HepG2 (cell line): ENCODE measurements around the gene SLC45A2. TPM values are rescaled to one million over a fixed set of nuclear protein-coding genes. Genes with fewer than 3 reads are reported as not detected.
A peak's percentile ranks its signal among the peaks of the same experiment; 100 is the strongest.
"Not testable (repeated sequence)": the region's sequence is repeated elsewhere in the genome, so short reads cannot be mapped to it uniquely, and the experiment has no call there.

Experiments used
- ATAC-seq: fragments of 200-7000 bp; cut with Tn5 transposase; 3 replicates; pipeline ENCODE4 v1.9.1; 2020; ENCODE audit warnings: mild to moderate bottlenecking, moderate library complexity
- BruUV-seq: library from RNA; stranded (reverse); fragments of 400-500 nt; replicated peaks from 2 replicates; lab custom pipeline; 2021; lab: Mats Ljungman, UMichigan
- CTCF ChIA-PET: fragments of 300-600 bp; formaldehyde crosslinking; extraction: SDS; loops from one replicate; lab custom pipeline; 2021; ENCODE audit warnings: low total read pairs, inconsistent platforms, low intra/inter-chr PET ratio; lab: Yijun Ruan, JAX
- POLR2A ChIA-PET: fragments of 350-600 bp; sonication (Branson Sonifier 250); formaldehyde crosslinking; loops from one replicate; lab custom pipeline; 2020; ENCODE audit warnings: antibody characterized with exemption, inconsistent platforms; lab: Yijun Ruan, JAX
- DNase-seq: peaks from one replicate; pipeline ENCODE4 v3.0.0-alpha.2; 2015; ENCODE audit warnings: low spot score
- FAIRE-seq: peaks from 3 replicates; lab custom pipeline; 2011; peaks lifted over from hg19 to GRCh38; lab: Jason Lieb, UNC
- H2AFZ ChIP-seq: one replicate; pipeline ENCODE4 v1.6.1; 2011; ENCODE audit warnings: low read length, inconsistent platforms
- H3K27ac ChIP-seq: fragments of 300-600 bp; 3 replicates; pipeline ENCODE4 v1.8.0; 2011; ENCODE audit warnings: mixed run types, mild to moderate bottlenecking, mixed read lengths, low read length, inconsistent platforms; ENCODE audit not compliant: insufficient read depth; ENCODE audit errors: extremely low read length
- H3K27me3 ChIP-seq, 2 experiments: fragments of 200-600 bp in 1 of 2; 2 replicates in 1 of 2; 3 replicates in 1 of 2; pipeline versions ENCODE4 v1.6.0 to v1.8.0; 2011; ENCODE audit warnings: low read length in 2 of 2, mild to moderate bottlenecking in 2 of 2, moderate library complexity in 2 of 2, inconsistent platforms in 1 of 2; ENCODE audit not compliant: insufficient read depth in 2 of 2, control insufficient read depth in 1 of 2
- H3K36me3 ChIP-seq, 2 experiments: fragments of 200-600 bp in 1 of 2; replicated peaks in 1 of 2; 2 replicates in 1 of 2; 3 replicates in 1 of 2; pipeline versions ENCODE4 v1.5.1 to v1.8.0; 2011; ENCODE audit warnings: low read length in 2 of 2, inconsistent platforms in 1 of 2; ENCODE audit not compliant: insufficient read depth in 2 of 2, control insufficient read depth in 1 of 2
- H3K4me1 ChIP-seq: 2 replicates; pipeline ENCODE4 v1.5.1; 2012; ENCODE audit warnings: low read length, inconsistent platforms; ENCODE audit not compliant: insufficient read depth
- H3K4me2 ChIP-seq: 2 replicates; pipeline ENCODE4 v1.6.0; 2011; ENCODE audit warnings: low read depth, low read length, inconsistent platforms
- H3K4me3 ChIP-seq, 3 experiments: fragments of 200-600 bp in 1 of 3; sonication (generic), shearing (Covaris generic) in 1 of 3; replicated peaks in 1 of 3; 2 replicates each; pipeline ENCODE4 v1.5.1; 2011 to 2016; ENCODE audit warnings: low read length in 3 of 3, inconsistent platforms in 2 of 3, low read depth in 2 of 3, mild to moderate bottlenecking in 2 of 3, control low read depth in 1 of 3, mixed read lengths in 1 of 3; ENCODE audit not compliant: insufficient read depth in 1 of 3
- H3K79me2 ChIP-seq: one replicate; pipeline ENCODE4 v1.6.1; 2011; ENCODE audit warnings: low read length, inconsistent platforms; ENCODE audit not compliant: insufficient read depth
- H3K9ac ChIP-seq: 2 replicates; pipeline ENCODE4 v1.6.0; 2011; ENCODE audit warnings: mild to moderate bottlenecking, low read depth, low read length, inconsistent platforms; ENCODE audit not compliant: insufficient read depth
- H3K9me3 ChIP-seq: 2 replicates; pipeline ENCODE4 v1.5.1; 2012; ENCODE audit warnings: mild to moderate bottlenecking, low read length
- H4K20me1 ChIP-seq: 2 replicates; pipeline ENCODE4 v1.6.0; 2011; ENCODE audit warnings: inconsistent platforms, mild to moderate bottlenecking, low read length, moderate library complexity; ENCODE audit not compliant: insufficient read depth
- HES4 ChIP-seq: sonication (generic); formaldehyde crosslinking; IDR thresholded peaks from 2 replicates; pipeline ENCODE4 v1.9.0; 2021; ENCODE audit warnings: mild to moderate bottlenecking, missing genetic modification reagents, borderline replicate concordance
- NFE2 ChIP-seq: sonication (generic); formaldehyde crosslinking; IDR thresholded peaks from 2 replicates; pipeline ENCODE4 v1.4.0; 2020; ENCODE audit warnings: missing genetic modification reagents
- WGBS: methylation state at CpG from one replicate; pipeline ENCODE4 v1.1.6; 2017; ENCODE audit warnings: low lambda C conversion rate; 5-methylcytosine and 5-hydroxymethylcytosine counted together
- in situ Hi-C: cut with HindIII; loops from 2 replicates; pipeline ENCODE4 v1.10.0; 2017; ENCODE audit warnings: low pct_unique_long_range_greater_than_20kb; ENCODE audit not compliant: extremely low pct_ligation_motif_present
- intact Hi-C: fragments of 100-400 bp; cut with micrococcal nuclease; formaldehyde crosslinking; loops from one replicate; pipeline ENCODE4 v1.10.0; 2022; ENCODE audit not compliant: unreplicated experiment
- polyA plus RNA-seq, 8 experiments: library from polyadenylated mRNA; depleted of rRNA in 3 of 8; stranded (reverse) in 7 of 8; unstranded in 1 of 8; fragments of >200 nt; fragmentation: Illumina TruSeq in 4 of 8; extraction: Trizol in 4 of 8; gene quantifications; 2 replicates each; pipeline versions ENCODE4 v1.2.1 to v1.2.3, GENCODE V29; 2011 to 2016; ENCODE audit warnings: low read depth in 4 of 8, missing spikeins in 1 of 8, mixed read lengths in 1 of 8; ENCODE audit not compliant: insufficient read depth in 1 of 8
- total RNA-seq, 5 experiments: library from RNA; depleted of rRNA; stranded (reverse); fragments of >200 nt; fragmentation: Illumina TruSeq; extraction: Trizol; gene quantifications; 2 replicates each; pipeline ENCODE4 v1.2.3, GENCODE V29; 2016; ENCODE audit warnings: low read depth in 1 of 5
- TF ChIP-seq, protein P1 (sequence below): sonication (generic); formaldehyde crosslinking; IDR thresholded peaks from 2 replicates; pipeline ENCODE4 v1.4.0; 2020; ENCODE audit warnings: missing genetic modification reagents, borderline replicate concordance

SLC45A2 gene
- total and polyA plus RNA-seq, 2 of the 13 experiments (the other 11 are each of a cell fraction or from before 2014, with no cell fraction given): 0.22 to 0.24 TPM

DNA sequence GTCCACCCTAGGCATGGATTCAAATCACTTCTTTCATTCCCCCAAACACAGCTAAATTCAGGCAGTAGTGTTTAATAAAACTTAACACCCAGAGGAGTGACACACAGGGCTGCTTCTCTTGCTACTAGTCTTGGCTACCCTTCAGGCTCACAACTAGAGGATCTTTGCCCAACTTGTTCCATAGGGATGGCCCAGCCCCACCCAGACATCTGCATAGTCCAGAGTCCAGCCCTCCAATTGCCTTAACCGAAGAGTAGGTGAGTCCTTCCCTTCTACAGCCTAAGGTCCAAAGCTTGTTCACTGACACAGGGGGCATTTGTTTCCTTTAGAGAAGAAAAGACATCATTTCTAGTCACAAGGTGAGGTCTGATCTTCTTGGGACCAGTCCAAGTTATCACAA lies 63.5 kb downstream of the SLC45A2 start:
- FAIRE-seq: no peak
- Histone ChIP-seq H3K36me3 (no peaks in the 10 kb centered on the region), H3K9ac (no peak overlapping the region), H3K79me2 (no peaks in the 10 kb centered on the region), H2AFZ (no peak overlapping the region), H3K9me3 (0 out of 2 replicates have a peak, but pooled peaks cover 6% of the 10 kb centered on the region), H3K4me1 (no peaks in the 10 kb centered on the region), H3K27ac (no peak overlapping the region), H3K4me3 (no peak overlapping the region), H3K27me3 (no peaks in the 10 kb centered on the region), H3K4me2 (no peak overlapping the region), H4K20me1 (no peaks in the 10 kb centered on the region)
- in situ Hi-C loops: no loop called here
- WGBS: 0% methylated on average over 1 of the region's 1 CpG
- peak; percentile 62; the same call in 2 of the 3 replicates for ATAC-seq
- BruUV-seq: no TSS peak
- POLR2A ChIA-PET: no interaction called here
- intact Hi-C loops: no loop called here
- no peak for DNase-seq
- TF ChIP-seq, protein P1, sequence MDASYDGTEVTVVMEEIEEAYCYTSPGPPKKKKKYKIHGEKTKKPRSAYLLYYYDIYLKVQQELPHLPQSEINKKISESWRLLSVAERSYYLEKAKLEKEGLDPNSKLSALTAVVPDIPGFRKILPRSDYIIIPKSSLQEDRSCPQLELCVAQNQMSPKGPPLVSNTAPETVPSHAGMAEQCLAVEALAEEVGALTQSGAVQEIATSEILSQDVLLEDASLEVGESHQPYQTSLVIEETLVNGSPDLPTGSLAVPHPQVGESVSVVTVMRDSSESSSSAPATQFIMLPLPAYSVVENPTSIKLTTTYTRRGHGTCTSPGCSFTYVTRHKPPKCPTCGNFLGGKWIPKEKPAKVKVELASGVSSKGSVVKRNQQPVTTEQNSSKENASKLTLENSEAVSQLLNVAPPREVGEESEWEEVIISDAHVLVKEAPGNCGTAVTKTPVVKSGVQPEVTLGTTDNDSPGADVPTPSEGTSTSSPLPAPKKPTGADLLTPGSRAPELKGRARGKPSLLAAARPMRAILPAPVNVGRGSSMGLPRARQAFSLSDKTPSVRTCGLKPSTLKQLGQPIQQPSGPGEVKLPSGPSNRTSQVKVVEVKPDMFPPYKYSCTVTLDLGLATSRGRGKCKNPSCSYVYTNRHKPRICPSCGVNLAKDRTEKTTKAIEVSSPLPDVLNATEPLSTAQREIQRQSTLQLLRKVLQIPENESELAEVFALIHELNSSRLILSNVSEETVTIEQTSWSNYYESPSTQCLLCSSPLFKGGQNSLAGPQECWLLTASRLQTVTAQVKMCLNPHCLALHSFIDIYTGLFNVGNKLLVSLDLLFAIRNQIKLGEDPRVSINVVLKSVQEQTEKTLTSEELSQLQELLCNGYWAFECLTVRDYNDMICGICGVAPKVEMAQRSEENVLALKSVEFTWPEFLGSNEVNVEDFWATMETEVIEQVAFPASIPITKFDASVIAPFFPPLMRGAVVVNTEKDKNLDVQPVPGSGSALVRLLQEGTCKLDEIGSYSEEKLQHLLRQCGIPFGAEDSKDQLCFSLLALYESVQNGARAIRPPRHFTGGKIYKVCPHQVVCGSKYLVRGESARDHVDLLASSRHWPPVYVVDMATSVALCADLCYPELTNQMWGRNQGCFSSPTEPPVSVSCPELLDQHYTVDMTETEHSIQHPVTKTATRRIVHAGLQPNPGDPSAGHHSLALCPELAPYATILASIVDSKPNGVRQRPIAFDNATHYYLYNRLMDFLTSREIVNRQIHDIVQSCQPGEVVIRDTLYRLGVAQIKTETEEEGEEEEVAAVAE: no peak
- TF ChIP-seq NFE2: no peak
- TF ChIP-seq HES4 (CRISPR knock-in tag): no peak
- CTCF ChIA-PET: no interaction called here

DNA sequence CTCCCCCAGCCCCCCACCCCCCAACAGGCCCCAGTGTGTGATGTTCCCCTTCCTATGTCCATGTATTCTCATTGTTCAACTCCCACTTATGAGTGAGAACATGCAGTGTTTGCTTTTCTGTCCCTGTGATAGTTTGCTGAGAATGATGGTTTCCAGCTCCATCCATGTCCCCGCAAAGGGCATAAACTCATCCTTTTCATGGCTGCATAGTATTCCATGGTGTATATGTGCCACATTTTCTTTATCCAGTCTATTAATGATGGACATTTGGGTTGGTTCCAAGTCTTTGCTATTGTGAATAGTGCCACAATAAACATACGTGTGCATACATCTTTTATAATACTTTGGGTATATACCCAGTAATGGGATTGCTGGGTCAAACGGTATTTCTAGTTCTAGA lies 69.6 kb downstream of the SLC45A2 start:
- H3K79me2 ChIP-seq, H2AFZ ChIP-seq, POLR2A ChIA-PET, H3K4me3 ChIP-seq, intact Hi-C loops, H4K20me1 ChIP-seq, H3K4me1 ChIP-seq, H3K9ac ChIP-seq, DNase-seq, CTCF ChIA-PET, FAIRE-seq, BruUV-seq, H3K9me3 ChIP-seq, in situ Hi-C loops, H3K27ac ChIP-seq, H3K4me2 ChIP-seq, ATAC-seq, H3K27me3 ChIP-seq, H3K36me3 ChIP-seq: not testable (repeated sequence)
- WGBS: 14% methylated on average over 3 of the region's 3 CpGs

DNA sequence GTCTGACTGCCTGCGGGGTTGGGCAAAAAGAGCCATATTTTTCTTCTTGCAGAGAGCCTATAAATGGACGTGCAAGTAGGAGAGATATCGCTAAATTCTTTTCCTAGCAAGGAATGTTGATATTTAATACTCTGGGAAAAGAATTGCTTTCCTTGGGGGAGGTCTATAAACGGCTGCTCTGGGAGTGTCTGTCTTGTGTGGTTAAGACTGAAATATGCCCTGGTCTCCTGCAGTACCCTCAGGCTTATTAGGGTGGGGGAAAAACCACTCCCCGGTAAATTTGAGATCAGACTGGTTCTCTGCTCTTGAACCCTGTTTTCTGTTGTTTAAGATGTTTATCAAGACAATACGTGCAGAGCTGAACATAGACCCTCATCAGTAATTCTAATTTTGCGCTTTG lies 78.2 kb downstream of the SLC45A2 start:
- CTCF ChIA-PET, H3K9ac ChIP-seq, in situ Hi-C loops, FAIRE-seq, H3K79me2 ChIP-seq, POLR2A ChIA-PET, DNase-seq, ATAC-seq, H3K4me3 ChIP-seq, H3K36me3 ChIP-seq, H3K4me2 ChIP-seq, BruUV-seq, H4K20me1 ChIP-seq, H3K27ac ChIP-seq, H3K27me3 ChIP-seq, H2AFZ ChIP-seq, intact Hi-C loops, H3K4me1 ChIP-seq: not testable (repeated sequence)
- WGBS: 22% methylated on average over 7 of the region's 7 CpGs
- H3K9me3 ChIP-seq: peaks cover 24% of the 10 kb centered on the region
